Measurements from ENCODE around the gene CD164L2.
"Not testable (repeated sequence)": the region's sequence is repeated elsewhere in the genome, so short reads cannot be mapped to it uniquely, and the experiment has no call there.

CD164L2 gene

GRCh38 chr1:27394282-27394658, 11.1 kb upstream of the CD164L2 start:
- no peak for TF ChIP-seq CTCF (IDR thresholded peaks at IDR 0.05)
- Histone ChIP-seq H3K4me3 (no peak overlapping the region), H3K27ac (no peak overlapping the region)
- no peak for DNase-seq (ENCODE audit: low spot score)

DNA sequence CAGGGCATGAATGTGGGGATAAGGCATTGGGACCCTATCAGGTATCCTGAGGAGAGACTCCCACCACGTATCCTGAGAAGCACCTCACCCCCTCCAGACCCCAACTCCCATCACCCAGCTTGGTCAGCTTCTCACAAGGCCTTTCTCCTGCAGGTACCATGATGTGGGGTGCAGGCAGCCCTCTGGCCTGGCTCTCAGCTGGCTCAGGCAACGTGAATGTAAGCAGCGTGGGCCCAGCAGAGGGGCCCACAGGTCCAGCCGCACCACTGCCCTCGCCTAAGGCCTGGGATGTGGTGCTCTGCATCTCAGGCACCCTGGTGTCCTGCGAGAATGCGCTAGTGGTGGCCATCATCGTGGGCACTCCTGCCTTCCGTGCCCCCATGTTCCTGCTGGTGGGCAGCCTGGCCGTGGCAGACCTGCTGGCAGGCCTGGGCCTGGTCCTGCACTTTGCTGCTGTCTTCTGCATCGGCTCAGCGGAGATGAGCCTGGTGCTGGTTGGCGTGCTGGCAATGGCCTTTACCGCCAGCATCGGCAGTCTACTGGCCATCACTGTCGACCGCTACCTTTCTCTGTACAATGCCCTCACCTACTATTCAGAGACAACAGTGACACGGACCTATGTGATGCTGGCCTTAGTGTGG, 10.6 kb upstream of the CD164L2 start:
- no peak for TF ChIP-seq CTCF (IDR thresholded peaks at IDR 0.05)
- H3K4me3 ChIP-seq, result no peak overlapping the region
- no peak overlapping the region for H3K27ac ChIP-seq
- DNase-seq (ENCODE audit: low spot score), result no peak

- no peak for DNase-seq (ENCODE audit: low spot score)
- peak overlapping the region; percentile 77 for H3K4me3 ChIP-seq
- H3K27ac ChIP-seq, result peak overlapping the region; percentile 19 to 54
- TF ChIP-seq CTCF (IDR thresholded peaks at IDR 0.05), result no peak
Measured at GRCh38 chr1:27392778-27393635, 9.9 kb upstream of the CD164L2 start.

DNA sequence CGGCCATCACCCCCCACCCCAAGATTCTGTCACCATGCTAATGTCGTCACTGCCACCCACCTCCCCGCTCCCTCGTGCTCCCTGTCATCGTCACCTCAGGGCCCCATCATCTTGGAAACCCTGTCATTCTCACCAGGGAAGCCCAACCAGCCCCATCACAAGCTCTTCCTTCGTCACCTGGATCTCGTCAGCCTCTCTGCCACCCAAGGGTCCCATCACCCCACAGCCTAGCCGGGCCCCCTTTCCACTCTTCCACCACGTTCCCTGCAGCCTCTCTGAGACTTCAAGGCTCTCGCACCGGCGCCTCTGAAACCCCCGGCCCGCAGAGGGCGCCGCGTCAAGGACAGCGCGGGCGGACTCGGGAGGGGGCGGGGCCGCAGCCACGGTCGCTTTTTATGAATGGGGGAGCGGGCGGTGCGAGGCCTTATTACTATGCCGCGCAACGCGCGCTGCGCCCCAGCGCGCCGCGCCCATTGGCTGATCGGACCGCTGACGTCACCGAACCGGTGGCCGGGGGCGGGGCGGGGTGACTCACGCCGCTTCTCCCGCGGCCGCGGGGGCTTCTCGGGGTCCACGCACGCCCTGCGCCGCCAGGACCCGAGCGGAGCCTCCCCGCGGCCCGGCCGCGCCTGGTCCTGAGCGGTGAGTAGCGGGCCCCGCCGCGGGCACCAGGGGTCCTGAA, 9.1 kb upstream of the CD164L2 start, which contains the start of gene GPR3:
Gene GPR3 (plus strand): TSS at position 527 of the 682 bp plus-strand sequence. CDS start 1,177 bp downstream, outside the sequence.
- peak within 1 kb of the TSS; percentile 42 to 54 for H3K27ac ChIP-seq
- TF ChIP-seq CTCF (IDR thresholded peaks at IDR 0.05), result peak; percentile 36
- DNase-seq (ENCODE audit: low spot score), result peak; percentile 91
- peak within 1 kb of the TSS; percentile 77 for H3K4me3 ChIP-seq

- H3K27ac ChIP-seq, result peak overlapping the region; percentile 42 to 51
- no peak for DNase-seq (ENCODE audit: low spot score)
- peak overlapping the region; percentile 77 for H3K4me3 ChIP-seq
- no peak for TF ChIP-seq CTCF (IDR thresholded peaks at IDR 0.05)
Measured at GRCh38 chr1:27391511-27392095, 8.5 kb upstream of the CD164L2 start.

GRCh38 chr1:27388337-27389005, 5.3 kb upstream of the CD164L2 start:
- peak overlapping the region in 1 of 2 donors; percentile 9 for H3K27ac ChIP-seq
- H3K4me3 ChIP-seq, result no peak overlapping the region
- DNase-seq (ENCODE audit: low spot score), result no peak
- peak; percentile 91 for TF ChIP-seq CTCF (IDR thresholded peaks at IDR 0.05)

DNA sequence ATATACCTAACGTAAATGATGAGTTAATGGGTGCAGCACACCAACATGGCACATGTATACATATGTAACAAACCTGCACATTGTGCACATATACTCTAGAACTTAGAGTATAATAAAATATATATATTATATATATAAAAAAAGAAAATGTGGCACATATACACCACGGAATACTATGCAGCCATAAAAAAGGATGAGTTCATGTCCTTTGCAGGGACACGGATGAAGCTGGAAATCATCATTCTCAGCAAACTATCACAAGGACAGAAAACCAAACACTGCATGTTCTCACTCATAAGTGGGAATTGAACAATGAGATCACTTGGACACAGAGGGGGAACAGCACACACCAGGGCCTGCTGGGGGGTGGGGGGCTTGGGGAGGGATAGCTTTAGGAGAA, 1.7 kb upstream of the CD164L2 start:
- not testable (repeated sequence) for H3K27ac ChIP-seq; H3K4me3 ChIP-seq; DNase-seq (ENCODE audit: low spot score)

Data from coronary artery (tissue), 2 donors.